Tibial nerve (tissue), 4 donors: ENCODE results near the gene STAC3. TPM values are rescaled to one million over a fixed set of nuclear protein-coding genes. Genes with fewer than 3 reads are reported as not detected.

Experiments used
- DNase-seq, 2 donors: peaks; one replicate each; pipeline ENCODE4 v3.0.0-alpha.2; 2019; ENCODE audit warnings: low spot score in 2 of 2
- H3K27ac ChIP-seq, 4 donors: fragments of 200-600 bp; sonication (generic) in 3 of 4; one replicate each; pipeline ENCODE4 v1.5.1; 2017 to 2019; ENCODE audit warnings: mild to moderate bottlenecking in 1 of 4
- H3K27me3 ChIP-seq, 2 donors: fragments of 200-600 bp; sonication (generic) in 1 of 2; one replicate each; pipeline versions ENCODE4 v1.5.1 to v1.6.0; 2017 to 2019
- H3K36me3 ChIP-seq, 3 donors: fragments of 200-600 bp; sonication (generic); one replicate each; pipeline ENCODE4 v1.5.1; 2018 to 2019
- H3K4me1 ChIP-seq, 4 donors: fragments of 200-600 bp; sonication (generic) in 3 of 4; one replicate each; pipeline ENCODE4 v1.5.1; 2017 to 2019
- H3K4me3 ChIP-seq, 4 donors: fragments of 200-600 bp; sonication (generic) in 3 of 4; one replicate each; pipeline ENCODE4 v1.5.1; 2017 to 2019; ENCODE audit warnings: mild to moderate bottlenecking in 1 of 4, moderate library complexity in 1 of 4
- H3K9me3 ChIP-seq, 4 donors: fragments of 200-600 bp; sonication (generic) in 3 of 4; one replicate each; pipeline ENCODE4 v1.5.1; 2017 to 2019
- EP300 ChIP-seq, 2 donors: sonication (generic); formaldehyde crosslinking; IDR thresholded peaks; one replicate each; pipeline ENCODE4 v1.6.1; 2017; ENCODE audit warnings: antibody characterized with exemption in 2 of 2, mild to moderate bottlenecking in 1 of 2
- POLR2A ChIP-seq, 2 donors: fragments of 450-650 bp; IDR thresholded peaks; one replicate each; pipeline ENCODE4 v1.6.1; 2017; ENCODE audit warnings: antibody characterized with exemption in 2 of 2, mild to moderate bottlenecking in 2 of 2, moderate library complexity in 2 of 2
- WGBS, 2 donors: methylation state at CpG; one replicate each; pipeline ENCODE4 v1.1.5; 2018; 5-methylcytosine and 5-hydroxymethylcytosine counted together
- total RNA-seq, 4 donors: library from RNA; depleted of rRNA; stranded (reverse); fragments of >200 nt; gene quantifications; one replicate each; pipeline ENCODE4 v1.1.0, GENCODE V29; 2016
- TF ChIP-seq, protein P1 (sequence below), 5 experiments: fragments of 200-600 bp in 3 of 5; fragments of 450-650 bp in 2 of 5; sonication (generic) in 3 of 5; IDR thresholded peaks; one replicate each; pipeline ENCODE4 v1.5.1; 2016 to 2019; ENCODE audit warnings: antibody characterized with exemption in 5 of 5, mild to moderate bottlenecking in 3 of 5, moderate library complexity in 2 of 5

STAC3 gene
- total RNA-seq, 4 donors from 2014 or later: 1.7 to 5.0 (median 3.6) TPM; not detected in 1

DNA sequence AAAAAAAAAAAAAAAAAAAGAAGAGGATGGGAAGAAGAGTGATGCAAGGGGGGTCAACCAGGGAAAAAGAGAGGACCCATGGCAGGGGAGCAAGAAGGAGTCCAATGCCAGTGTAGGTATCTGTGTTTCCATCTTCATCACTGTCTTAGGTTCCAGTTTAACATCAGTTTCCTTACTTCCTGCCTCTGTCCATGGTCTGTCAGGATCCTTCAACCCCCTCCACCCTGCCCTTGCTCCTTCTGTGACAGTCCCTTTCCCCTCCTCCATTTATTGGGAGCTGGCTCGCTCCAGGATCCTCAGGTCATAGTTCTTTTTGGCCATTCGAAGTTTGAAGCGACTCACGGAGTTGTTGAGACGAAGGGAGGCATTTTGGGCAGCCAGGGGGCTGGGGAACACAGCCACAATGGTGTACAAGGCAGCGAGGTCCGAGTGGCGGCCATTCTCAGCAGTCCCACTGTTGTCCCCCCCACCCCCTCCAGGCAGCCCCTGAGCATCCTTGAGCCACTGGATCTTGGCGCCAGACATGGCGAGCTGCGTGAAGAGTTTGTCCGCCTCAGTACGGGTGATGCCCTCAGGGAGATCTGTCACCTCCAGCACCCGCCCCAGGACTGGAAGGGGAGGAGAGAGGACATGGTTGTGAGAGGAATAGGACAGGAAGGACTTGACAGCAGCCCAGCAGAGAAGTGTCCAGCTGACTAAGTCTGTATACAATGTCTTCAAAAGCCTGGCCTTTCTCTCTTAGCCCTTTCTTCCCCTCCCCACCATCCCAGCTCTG, 3.7 kb upstream of the STAC3 start:
- 83 to 88% methylated on average over 14 of the region's 14 CpGs for WGBS, 2 donors
- H3K4me1 ChIP-seq: no peaks in the 10 kb centered on the region
- DNase-seq: no peak
- TF ChIP-seq, protein P1, sequence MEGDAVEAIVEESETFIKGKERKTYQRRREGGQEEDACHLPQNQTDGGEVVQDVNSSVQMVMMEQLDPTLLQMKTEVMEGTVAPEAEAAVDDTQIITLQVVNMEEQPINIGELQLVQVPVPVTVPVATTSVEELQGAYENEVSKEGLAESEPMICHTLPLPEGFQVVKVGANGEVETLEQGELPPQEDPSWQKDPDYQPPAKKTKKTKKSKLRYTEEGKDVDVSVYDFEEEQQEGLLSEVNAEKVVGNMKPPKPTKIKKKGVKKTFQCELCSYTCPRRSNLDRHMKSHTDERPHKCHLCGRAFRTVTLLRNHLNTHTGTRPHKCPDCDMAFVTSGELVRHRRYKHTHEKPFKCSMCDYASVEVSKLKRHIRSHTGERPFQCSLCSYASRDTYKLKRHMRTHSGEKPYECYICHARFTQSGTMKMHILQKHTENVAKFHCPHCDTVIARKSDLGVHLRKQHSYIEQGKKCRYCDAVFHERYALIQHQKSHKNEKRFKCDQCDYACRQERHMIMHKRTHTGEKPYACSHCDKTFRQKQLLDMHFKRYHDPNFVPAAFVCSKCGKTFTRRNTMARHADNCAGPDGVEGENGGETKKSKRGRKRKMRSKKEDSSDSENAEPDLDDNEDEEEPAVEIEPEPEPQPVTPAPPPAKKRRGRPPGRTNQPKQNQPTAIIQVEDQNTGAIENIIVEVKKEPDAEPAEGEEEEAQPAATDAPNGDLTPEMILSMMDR (IDR thresholded peaks at IDR 0.05): no peak
- TF ChIP-seq EP300 (IDR thresholded peaks at IDR 0.05): no peak
- TF ChIP-seq POLR2A (IDR thresholded peaks at IDR 0.05): no peak
- no peak overlapping the region for H3K4me3 ChIP-seq
- H3K27me3 ChIP-seq: no peaks in the 10 kb centered on the region
- peaks cover 4 to 58% (median 10%) of the 10 kb centered on the region in 3 donors for H3K36me3 ChIP-seq
- no peak overlapping the region for H3K27ac ChIP-seq
- H3K9me3 ChIP-seq: no peaks in the 10 kb centered on the region

DNA sequence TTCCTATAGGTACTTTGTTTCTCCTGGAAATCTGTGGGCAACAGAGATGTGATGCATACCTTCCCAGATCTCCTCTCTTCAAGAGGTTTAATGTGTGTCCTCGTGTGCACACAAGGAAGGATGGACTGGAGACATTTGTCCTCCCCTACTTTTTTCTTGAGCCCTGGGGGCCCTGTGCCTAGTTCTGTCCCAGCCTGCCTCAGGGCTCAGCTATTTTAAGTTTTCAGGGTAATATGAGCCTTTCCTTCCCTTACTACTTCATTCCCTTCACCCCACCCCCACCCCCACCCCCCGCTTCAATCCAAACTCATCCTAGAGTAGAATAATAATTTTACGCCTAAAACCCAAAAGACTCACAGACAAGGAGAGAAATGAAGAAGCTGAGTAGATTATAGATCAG, 446 bp downstream of the STAC3 start:
- 64 to 66% methylated on average over 3 of the region's 3 CpGs for WGBS, 2 donors

DNA sequence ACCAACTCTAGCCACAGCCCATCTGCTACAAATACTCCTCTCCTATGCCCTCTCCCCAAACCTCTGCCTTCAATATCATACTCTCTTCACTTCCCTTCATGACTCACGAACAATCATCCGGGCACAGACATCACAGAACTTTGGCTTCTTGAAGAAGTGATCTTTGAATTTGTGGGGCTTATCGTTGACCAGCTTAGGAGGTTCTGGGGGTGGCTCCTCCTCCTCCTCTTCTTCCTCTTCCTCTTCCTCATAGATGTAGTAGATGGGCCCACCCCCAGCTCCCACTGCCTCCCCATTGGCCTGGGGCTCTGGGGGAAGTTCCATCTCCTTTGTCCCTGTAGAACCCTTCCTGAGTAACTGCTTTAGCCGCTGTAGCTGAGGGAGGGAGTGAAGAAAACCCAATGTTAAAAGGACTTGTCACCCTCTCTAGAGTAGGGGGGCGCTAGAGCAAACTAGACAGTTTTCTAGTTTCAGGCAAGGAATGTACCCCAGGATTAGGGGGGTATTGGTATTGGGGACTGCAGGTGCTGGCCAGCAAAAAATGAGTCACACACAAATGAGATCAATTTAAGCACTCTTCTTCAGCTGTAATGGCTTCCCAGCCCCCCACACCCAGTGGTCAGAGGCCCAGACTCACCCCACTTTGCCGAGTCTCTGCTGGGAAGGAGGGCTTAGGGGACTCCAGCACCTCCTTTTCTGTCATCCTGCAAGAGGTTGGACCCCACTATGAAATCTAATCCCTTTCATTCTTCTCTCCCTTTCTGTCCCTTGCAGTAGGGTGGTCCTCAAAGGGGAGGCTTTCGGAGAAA, 1.8 kb downstream of the STAC3 start:
- Histone ChIP-seq H3K4me3 (no peak overlapping the region), H3K27me3 (peaks cover 0 to 4% of the 10 kb centered on the region in 2 donors), H3K36me3 (peaks cover 0 to 8% (median 0%) of the 10 kb centered on the region in 3 donors), H3K9me3 (no peaks in the 10 kb centered on the region), H3K27ac (no peak overlapping the region), H3K4me1 (peaks cover 0 to 1% (median 0%) of the 10 kb centered on the region in 4 donors)
- no peak for DNase-seq
- TF ChIP-seq, protein P1 (IDR thresholded peaks at IDR 0.05): no peak
- TF ChIP-seq POLR2A (IDR thresholded peaks at IDR 0.05): no peak
- WGBS, 2 donors: 78 to 80% methylated on average over 7 of the region's 7 CpGs

More for the DNA sequence above, 446 bp downstream of the STAC3 start:
- TF ChIP-seq, protein P1 (IDR thresholded peaks at IDR 0.05): no peak
- no peak for TF ChIP-seq POLR2A (IDR thresholded peaks at IDR 0.05)
- no peak for TF ChIP-seq EP300 (IDR thresholded peaks at IDR 0.05)
- no peak overlapping the region for H3K27ac ChIP-seq
- H3K27me3 ChIP-seq: no peaks in the 10 kb centered on the region
- peaks cover 0 to 22% (median 0%) of the 10 kb centered on the region in 3 donors for H3K36me3 ChIP-seq
- no peak for DNase-seq
- H3K9me3 ChIP-seq: no peaks in the 10 kb centered on the region
- H3K4me1 ChIP-seq: no peaks in the 10 kb centered on the region
- H3K4me3 ChIP-seq: no peak overlapping the region

DNA sequence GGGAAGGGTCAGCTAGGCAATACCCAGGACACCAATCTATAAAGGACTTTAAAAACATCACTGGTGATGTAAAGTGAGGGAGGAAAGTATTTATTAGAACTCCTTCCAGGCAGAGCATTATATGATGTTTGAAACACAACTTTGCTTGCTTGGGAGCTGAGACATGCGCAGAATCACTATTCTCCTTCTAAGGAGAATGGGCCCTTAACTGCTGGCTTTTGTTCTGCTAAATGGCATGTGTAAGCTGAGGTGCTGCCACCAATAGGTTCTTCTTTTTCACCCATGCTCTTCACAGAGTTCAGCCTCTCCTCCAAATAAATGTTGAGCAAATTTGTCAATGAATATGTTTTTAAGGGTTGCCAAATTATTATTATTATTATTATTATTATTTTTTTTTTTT, 3.9 kb downstream of the STAC3 start:
- no peak overlapping the region for H3K4me3 ChIP-seq
- TF ChIP-seq POLR2A (IDR thresholded peaks at IDR 0.05): no peak
- peaks cover 0 to 5% (median 0%) of the 10 kb centered on the region in 3 donors for H3K36me3 ChIP-seq
- H3K9me3 ChIP-seq: no peaks in the 10 kb centered on the region
- no peak for DNase-seq
- H3K27ac ChIP-seq: no peak overlapping the region
- WGBS, 2 donors: 91 to 97% methylated on average over 1 of the region's 1 CpG
- peaks cover 5 to 22% (median 17%) of the 10 kb centered on the region in 4 donors for H3K4me1 ChIP-seq
- H3K27me3 ChIP-seq: peaks cover 8 to 25% of the 10 kb centered on the region in 2 donors

DNA sequence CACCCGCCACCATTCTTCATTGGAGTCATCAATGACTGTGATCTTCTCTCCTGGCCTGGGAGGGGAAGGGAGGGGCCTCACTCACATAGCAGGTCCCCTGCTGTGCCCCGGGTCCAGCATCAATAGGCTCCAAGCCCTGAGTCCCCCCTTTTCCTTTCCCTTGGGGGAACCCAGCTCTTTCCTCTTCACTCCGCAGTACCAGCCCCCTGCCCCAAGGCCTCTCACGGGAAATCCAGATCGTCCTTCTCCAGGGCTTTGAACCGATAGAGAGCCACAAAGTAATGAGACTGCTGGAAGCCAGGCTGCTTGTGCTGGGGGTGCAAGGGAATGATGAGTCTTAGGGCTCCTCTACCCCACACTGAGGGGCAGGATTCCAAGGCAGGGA, 6.7 kb downstream of the STAC3 start:
- peaks cover 8 to 52% of the 10 kb centered on the region in 2 donors for H3K27me3 ChIP-seq
- WGBS, 2 donors: 60 to 73% methylated on average over 6 of the region's 6 CpGs
- peaks cover 5 to 50% (median 40%) of the 10 kb centered on the region in 4 donors for H3K4me1 ChIP-seq
- DNase-seq: no peak
- no peaks in the 10 kb centered on the region for H3K9me3 ChIP-seq
- TF ChIP-seq EP300 (IDR thresholded peaks at IDR 0.05) (no peak), POLR2A (IDR thresholded peaks at IDR 0.05) (no peak)
- TF ChIP-seq, protein P1 (IDR thresholded peaks at IDR 0.05): no peak
- peaks cover 0 to 5% (median 0%) of the 10 kb centered on the region in 3 donors for H3K36me3 ChIP-seq
- H3K27ac ChIP-seq: no peak overlapping the region
- no peak overlapping the region for H3K4me3 ChIP-seq
